GM19397 (cell line): ENCODE results near the gene KRTAP10-3.

Experiments
- ATAC-seq: cut with Tn5 transposase; IDR thresholded peaks from one replicate; pipeline ENCODE4 v1.9.1; 2021; ENCODE audit warnings: mild to moderate bottlenecking, moderate library complexity; ENCODE audit not compliant: unreplicated experiment

Gene KRTAP10-3

DNA sequence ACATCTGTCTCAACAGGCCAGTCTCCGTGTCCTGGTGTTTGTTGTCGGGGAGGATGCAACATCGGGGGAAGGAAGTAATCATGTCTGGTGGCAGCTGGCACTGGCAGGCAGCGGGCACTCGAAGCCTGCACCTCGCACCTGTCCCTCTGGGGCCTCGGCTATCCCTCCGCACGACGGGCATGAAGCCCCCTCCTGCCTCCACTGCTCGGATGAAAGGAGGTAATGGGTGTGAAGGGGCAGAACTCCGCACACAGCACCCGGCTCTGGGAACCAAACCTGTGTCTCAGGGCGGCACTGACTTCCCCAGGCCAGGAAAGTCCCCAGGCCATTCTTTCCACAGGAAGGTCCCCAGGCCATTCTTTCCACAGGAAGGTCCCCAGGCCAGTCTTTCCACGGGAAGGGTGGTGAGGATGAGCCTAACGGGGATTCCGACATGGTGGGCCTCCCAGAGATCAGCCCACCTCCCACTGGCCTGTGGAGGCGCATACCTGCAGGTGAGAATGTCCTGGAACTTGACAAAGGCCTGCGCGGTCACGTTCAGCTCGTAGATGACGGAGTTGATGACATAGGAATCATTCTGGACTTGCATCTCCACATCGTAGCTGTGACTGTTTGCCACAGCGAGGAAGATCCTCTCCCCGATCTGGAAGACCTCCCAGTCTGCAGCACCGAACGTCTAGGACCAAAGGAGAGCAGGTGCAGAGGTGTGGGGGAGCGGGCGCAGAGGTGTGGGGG lies 49.7 kb downstream of the KRTAP10-3 start:
- no peak for ATAC-seq

DNA sequence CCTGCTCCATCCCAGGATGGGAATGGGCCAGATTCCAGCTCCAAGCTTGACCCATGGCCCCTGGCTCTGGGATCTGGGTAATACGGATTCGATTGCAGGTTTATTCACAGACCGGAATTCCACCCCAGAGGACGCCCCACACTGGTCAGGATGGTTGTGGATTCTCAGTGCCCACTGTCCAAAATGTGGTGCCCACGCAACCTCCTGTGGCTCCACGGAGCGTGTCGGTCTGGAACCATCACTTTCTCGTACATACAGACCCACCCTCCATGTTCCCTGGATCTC lies 50.2 kb downstream of the KRTAP10-3 start:
- ATAC-seq: no peak
